ENCODE results near the gene UBXN7.
"Not testable (repeated sequence)": the region's sequence is repeated elsewhere in the genome, so short reads cannot be mapped to it uniquely, and the experiment has no call there.

DNA sequence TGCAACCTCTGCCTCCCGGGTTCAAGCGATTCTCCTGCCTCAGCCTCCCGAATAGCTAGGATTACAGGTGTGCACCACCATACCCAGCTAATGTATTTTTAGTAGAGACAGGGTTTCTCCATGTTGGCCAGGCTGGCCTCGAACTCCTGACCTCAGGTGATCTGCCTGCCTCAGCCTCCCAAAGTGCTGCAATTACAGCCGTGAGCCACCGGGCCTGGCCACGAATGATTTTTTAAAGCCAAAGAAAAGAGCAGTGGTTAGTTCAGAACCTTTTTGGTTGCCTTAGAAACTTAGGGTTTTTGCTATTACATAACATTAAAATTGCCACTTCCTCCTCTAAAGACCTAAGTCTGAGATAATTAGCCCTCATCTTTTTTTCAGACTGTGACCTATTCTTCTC lies 25.2 kb upstream of the UBXN7 start:
- peak; percentile 18 for TF ChIP-seq CTCF (IDR thresholded peaks at IDR 0.05; ENCODE audit: borderline replicate concordance, extremely low read depth, low read length, poor library complexity, severe bottlenecking)
- TF ChIP-seq EZH2 (IDR thresholded peaks at IDR 0.05; ENCODE audit: borderline replicate concordance, low read depth, low read length, severe bottlenecking) = not testable (repeated sequence)

Data from DND-41 (cell line).